Measurements from ENCODE around the gene DUS2.
"Not testable (repeated sequence)": the region's sequence is repeated elsewhere in the genome, so short reads cannot be mapped to it uniquely, and the experiment has no call there.

The DUS2 gene

DNA sequence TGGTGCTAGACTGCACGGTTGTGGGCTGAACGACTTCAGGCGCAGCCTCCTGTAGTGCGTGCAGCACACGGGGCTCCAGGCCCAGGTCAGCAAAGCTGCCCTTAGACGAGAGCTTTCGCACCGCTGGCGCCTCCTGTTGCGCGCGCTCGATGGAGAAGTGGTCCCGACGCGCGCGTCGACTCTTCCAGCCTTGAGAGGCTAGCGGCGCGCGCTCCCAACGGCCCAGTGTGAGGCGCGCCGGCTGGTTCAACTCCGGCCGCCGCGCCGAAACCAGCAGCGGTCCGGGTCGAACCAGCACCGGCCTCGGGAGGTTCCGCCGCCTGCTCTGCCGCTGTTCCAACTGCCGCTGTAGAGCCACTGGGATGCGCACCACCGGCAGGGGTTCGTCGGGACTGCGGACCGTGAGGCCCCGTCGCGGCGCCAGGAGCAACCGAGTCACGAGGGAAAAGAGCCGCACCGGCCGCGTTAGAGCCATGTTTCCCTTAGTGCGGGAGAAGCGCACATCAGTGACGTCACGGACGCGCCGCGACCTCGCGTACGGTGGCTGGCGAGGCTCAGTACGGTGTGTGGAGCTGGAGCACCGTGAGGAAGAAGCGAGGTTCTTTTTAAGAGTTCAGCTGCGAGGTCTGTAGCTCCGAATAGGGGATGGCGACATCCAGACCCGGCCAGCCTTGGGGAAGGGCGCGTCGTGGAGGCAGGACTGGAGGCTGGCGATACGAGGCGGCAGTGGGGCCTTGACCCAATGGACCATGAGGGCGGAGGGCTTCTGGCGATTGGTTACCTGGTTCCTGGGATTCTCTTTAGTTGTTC lies at the start of gene DUS2, which contains the start of gene DDX28:
Gene DUS2, plus strand, starts transcription at position 557 of the 810 bp plus-strand sequence. CDS start 14,740 bp downstream, outside the sequence.
Gene DDX28, minus strand, starts transcription at position 505 of the 810 bp plus-strand sequence. Its CDS starts 30 bp downstream, at position 475.
- DNase-seq (ENCODE audit: low spot score): peak; percentile 90

DNA sequence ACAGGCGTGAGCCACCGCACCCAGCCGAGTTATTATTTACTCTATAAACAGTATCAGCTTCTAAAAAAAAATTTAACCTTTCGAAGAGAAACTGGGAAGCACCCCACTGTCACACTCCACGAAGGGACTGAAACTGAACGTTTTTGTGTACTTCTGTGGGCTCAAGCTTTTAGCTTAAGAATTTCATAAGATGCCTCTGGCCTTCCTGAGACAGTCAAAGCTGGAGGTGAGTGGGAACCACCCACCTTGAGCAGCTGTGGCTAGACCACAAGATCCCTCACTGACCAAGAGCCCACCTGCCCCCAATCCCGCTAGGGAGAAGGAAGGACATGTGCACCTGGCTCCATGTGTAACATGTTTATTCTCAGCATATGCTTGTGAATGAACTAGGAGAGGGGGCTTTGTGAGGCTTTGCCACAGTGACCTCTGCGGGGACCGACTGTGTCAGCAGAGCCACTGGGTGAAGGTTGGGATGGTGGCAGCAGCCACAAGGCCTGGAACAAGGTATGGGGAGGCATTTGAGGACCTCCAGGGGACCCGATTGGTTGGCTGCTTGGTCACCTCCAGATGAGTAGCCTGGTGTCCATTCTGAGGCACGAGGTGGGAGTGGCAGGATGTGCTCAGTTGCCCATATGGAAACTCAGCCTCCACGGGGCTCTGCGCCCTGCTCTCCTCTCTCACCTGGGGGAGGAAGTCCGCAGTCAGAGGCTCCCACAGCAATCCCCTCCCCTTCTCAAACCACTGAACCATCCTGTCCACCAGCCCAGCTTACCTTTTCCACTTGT lies 47.6 kb upstream of the DUS2 start:
- DNase-seq (ENCODE audit: low spot score): no peak

- DNase-seq (ENCODE audit: low spot score): no peak
Measured at GRCh38 chr16:67976205-67976604, 46.9 kb upstream of the DUS2 start.

DNA sequence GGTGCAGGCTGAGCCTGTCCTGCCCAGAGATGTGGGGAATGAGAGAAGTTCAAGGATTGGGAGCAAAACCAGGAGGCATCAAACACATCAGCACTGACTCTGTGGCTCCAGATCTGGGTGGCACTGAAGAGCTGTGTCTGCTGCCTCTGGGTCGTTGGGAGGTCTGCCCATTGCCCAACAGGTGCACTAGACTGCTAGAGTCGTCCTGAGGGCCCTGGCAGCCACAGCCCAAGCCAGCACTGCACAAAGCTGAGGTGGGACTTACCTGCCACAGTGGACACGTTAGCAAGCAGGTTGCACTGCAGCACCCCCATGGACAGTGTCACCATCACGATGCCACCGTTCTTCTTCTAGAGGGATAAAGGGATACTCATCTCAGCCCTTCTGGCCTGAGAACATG lies 46.1 kb upstream of the DUS2 start:
- DNase-seq (ENCODE audit: low spot score): no peak

DNA sequence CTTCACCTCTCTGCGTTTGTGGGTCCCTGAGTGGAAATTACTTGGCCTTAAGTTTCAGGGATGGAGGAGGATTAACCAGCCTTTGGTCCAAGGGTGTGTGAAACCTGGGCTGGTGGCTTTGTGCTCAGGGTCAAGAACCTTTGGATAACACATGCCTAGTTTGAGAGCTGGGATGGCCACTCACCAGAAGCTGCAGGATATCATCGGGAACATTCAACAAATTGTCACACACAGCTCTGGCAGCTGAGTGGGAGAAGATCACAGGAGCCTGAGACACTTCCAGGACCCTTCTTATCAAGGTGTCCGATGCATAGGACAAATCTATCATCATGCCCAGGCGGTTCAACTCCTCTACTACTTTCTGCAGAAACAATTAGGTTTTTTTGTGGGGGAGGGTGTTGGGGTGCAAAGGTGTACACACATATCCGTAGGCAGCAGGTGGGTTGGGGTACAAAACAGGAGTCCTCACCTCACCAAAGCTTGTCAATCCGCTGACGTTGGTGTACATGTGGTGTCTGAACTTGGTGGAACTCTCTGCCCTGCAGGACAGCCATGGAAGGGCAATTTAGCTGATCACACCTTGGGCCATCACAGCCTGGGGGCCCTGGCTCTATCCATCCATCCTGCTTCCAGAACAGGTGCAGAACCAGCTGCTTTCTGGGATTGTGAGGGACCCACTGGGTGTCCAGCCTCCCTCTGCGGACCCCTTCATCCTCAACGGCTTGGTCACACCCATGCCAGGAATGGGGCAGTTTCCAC lies 45.4 kb upstream of the DUS2 start:
- no peak for DNase-seq (ENCODE audit: low spot score)

- DNase-seq (ENCODE audit: low spot score): no peak
Measured at GRCh38 chr16:67979955-67980678, 43.0 kb upstream of the DUS2 start, which contains the start of gene DPEP3. DPEP3 (minus strand) TSS chr16:67980499; CDS start chr16:67980380, 119 bp downstream.

DNA sequence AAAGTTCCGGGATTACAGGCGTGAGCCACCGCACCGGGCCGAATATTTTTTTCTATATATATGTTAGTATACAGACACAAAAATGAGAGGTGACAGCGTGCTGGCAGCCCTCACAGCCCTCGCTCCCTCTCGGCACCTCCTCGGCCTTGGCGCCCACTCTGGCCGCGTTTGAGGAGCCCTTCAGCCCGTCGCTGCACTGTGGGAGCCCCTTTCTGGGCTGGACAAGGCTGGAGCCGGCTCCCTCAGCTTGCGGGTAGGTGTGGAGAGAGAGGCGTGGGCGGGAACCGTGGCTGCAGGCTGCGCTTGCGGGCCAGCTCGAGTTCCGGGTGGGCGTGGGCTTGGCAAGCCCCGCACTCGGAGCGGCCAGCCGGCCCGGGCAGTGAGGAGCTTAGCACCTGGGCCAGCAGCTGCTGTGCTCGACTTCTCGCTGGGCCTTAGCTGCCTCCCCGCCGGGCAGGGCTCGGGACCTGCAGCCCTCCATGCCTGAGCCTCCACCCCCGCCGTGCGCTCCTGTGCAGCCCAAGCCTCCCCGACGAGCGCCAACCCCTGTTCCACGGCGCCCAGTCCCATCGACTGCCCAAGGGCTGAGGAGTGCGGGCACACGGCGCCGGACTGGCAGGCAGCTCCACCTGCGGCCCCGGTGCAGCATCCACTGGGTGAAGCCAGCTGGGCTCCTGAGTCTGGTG lies 40.9 kb upstream of the DUS2 start:
- no peak for DNase-seq (ENCODE audit: low spot score)

DNA sequence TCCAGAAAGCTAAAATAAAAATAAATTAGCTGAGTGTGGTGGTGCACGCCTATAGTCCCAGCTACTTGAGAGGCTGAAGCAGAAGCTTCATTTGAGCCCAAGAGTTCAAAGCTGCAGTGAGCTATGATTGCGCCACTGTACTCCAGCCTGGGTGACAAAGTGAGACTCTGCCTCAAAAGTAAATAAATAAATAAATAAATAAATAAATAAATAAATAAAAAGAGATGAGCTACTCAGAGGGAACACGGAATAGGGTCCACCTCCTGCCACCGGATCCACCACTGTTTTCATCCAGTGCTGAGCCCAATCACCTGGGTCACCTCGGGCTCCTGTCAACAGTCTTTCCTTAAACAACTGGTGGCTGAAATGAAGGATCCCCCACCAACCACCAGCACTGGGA lies 36.1 kb upstream of the DUS2 start:
- no peak for DNase-seq (ENCODE audit: low spot score)

GRCh38 chr16:67987460-67988160 lies 35.5 kb upstream of the DUS2 start:
- no peak for DNase-seq (ENCODE audit: low spot score)

- no peak for DNase-seq (ENCODE audit: low spot score)
Measured at GRCh38 chr16:67988675-67989074, 34.4 kb upstream of the DUS2 start.

DNA sequence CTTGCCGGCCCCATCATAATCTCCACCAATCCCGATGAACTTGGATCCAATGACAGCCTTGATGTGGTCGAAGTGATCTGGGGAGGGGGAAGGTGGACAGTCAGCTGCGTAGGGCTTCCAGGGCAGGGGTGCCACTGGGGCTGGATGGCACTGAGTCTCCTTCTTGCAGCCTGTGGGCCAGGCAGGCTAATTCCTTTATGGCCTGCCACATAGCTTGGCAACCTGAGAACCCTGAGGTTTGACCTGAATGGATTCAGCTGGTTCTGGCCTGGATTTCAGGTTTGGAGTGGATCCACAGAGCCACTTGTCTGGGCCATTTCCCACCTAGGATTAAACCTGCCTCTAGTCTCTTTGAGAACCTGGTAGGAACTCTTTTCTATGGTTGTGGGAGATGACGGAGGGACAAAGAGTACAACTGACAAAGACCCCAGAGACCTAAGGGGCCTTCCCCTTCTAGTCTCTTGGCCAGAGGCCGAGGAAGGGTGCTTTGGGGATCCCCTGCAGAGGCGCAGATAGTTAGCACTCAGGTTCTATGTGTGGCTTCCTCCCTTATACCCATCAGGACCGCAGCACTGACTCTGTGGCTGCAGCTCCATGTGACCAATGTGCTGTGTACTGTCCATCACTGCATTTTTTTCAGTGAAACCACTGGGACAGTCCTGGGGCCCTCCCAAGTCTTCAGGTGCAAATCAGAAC lies 33.6 kb upstream of the DUS2 start:
- no peak for DNase-seq (ENCODE audit: low spot score)

DNA sequence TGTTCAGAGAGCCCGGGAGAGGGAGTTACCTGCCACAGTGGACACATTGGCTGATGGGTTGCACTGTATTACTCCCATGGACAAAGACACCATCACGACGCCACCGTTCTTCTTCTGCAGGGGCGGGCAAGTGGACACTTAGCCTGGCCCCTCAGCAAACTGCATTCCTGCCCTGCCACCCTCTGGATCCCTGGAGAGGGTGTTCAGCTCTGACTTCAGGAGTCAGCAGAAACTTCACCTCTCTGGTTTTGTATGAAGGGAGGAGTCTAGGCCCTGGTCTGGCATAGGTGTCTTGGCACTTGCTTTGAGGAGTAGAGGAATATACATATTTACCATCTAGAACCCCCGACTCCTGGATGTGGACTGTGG lies 33.1 kb upstream of the DUS2 start:
- no peak for DNase-seq (ENCODE audit: low spot score)

DNA sequence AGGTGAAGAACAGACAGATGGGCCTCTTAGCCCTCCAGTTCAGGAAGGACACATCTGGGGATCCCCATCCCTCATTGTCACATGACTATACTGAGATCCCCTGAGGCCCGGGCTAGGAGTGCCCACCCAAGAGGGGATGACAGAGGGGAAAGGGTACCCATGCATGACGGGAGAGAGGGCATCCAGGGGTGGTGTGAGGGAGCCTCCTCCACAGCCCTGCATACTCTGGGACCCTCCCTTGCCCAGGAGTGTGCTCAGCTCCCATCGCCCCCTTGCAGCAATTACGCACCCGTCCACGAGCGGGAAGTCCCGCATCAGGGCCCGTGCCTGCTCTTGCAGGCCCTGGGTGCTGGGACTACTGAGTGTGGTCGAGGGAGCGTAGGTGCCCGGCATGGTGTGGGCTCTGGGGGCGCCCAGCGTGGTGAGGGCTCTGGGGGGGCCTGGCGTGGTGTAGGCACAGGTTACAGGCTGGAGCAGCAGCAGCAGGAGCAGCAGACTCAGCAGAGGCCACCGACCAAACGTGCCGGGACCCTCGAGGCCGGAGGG lies 30.4 kb upstream of the DUS2 start:
- DNase-seq (ENCODE audit: low spot score): no peak

DNA sequence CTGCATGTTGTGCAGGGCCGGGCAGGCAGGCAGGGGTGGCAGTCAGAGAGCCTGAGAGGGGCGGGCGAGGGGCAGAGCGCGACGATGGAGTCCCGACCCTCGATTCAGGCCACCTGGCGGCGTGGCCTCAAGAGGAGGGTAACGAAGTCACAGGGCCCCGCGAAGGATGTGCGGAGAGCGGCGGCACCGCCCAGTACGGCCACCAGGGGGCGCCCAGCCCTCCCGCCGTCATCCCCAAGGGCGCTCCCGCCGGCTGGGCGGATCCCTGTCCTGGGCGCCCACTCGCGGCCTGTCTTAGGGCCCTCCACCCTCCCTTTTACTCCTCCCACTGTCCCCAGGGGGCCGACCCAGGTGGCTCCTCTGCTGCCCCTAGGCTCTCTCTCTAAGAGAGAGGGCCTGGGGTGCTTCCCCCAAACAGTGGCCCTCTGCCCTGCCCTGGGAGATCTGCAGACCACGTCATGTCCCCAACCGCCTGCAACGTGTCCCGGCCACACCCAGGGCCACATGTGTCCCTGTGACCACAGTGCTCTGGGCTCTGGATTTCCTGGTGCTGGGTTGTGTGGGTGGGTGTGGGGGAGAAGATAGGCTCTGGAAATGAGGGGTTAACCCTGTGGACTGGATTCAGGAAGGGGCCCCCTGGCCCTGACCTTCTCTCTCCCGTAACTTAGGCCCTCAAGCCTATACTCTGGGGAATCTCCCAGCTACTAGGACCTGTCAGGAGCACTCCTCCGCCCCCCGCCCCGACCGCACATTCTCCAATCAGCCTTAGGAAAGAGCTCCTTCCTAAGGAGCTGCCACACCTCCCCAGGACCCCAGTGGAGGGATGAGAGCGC lies 29.7 kb upstream of the DUS2 start:
- DNase-seq (ENCODE audit: low spot score): peak; percentile 79

DNA sequence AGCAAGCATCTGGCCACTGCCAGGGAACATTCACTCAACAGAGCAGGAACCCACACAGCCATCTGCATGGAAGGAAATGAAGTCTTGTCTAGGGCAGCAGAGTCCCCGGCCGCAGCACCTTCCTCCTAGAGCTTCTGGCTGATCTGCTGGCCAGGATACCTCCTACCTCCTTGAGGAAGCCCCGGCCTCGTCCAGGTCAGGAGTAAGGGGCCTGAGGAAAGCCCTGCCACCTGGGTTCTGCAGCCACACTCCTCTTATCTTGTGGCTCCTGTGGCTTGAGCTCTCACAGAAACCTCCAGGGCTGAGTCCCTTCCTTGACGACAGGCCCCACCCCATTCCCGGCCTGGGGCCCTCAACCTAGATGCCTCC lies 29.1 kb upstream of the DUS2 start:
- not testable (repeated sequence) for DNase-seq (ENCODE audit: low spot score)

GRCh38 chr16:67995423-67995822 lies 27.7 kb upstream of the DUS2 start:
- no peak for DNase-seq (ENCODE audit: low spot score)

DNA sequence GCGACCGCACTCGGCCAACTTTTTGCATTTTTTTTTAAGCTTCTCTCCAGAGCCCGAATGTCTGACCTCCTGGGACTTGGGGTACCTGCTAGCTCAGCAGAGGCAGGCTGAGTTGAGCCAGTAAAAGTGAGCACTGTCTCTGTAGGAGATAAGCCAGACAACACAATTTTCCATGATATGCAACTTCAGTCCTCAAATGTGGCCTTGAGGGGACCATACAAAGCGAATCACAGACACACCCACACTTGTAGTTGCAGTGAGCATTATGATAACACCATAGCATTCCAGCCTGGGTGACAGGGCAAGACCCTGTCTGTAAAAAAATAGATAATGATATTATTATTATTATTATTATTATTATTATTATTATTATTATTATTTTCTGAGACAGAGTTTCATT lies 26.4 kb upstream of the DUS2 start:
- DNase-seq (ENCODE audit: low spot score): no peak

DNA sequence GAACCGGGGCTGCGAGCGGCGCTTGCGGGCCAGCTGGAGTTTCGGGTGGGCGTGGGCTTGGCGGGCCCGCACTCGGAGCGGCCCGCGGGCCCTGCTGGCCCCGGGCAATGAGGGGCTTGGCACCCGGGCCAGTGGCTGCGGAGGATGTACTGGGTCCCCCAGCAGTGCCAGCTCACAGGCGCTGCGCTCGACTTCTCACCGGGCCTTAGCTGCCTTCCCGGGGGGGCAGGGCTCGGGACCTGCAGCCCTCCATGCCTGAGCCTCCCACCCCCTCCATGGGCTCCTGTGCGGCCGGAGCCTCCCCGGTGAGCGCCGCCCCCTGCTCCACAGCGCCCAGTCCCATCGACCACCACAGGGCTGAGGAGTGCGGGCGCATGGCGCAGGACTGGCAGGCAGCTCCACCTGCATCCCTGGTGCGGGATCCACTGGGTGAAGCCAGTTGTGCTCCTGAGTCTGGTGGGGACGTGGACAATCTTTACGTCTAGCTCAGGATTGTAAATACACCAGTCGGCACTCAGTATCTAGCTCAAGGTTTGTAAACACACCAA lies 24.8 kb upstream of the DUS2 start:
- not testable (repeated sequence) for DNase-seq (ENCODE audit: low spot score)

All from RKO (cell line).